Thoracic aorta (tissue), 2 donors: Measurements from ENCODE around the gene ZC3H18. TPM values are rescaled to one million over a fixed set of nuclear protein-coding genes. Genes with fewer than 3 reads are reported as not detected.

ENCODE experiments used
- ATAC-seq: fragments of 150-250 bp; one replicate; pipeline ENCODE4 v1.8.0; 2017; ENCODE audit warnings: low read depth; ENCODE audit not compliant: insufficient number of reproducible peaks, low FRiP score
- DNase-seq: peaks from one replicate; pipeline ENCODE4 v3.0.0-alpha.2; 2020; ENCODE audit warnings: low spot score
- H3K27ac ChIP-seq, 2 donors: fragments of 200-600 bp; sonication (generic); 1 replicate in 1 of 2; 2 replicates in 1 of 2; pipeline ENCODE4 v1.5.1; 2016; ENCODE audit warnings: mild to moderate bottlenecking in 2 of 2, moderate library complexity in 2 of 2
- H3K27me3 ChIP-seq: fragments of 200-600 bp; sonication (generic); replicated peaks from 2 replicates; pipeline ENCODE4 v1.6.0; 2016; ENCODE audit warnings: mild to moderate bottlenecking; ENCODE audit not compliant: insufficient read depth
- H3K36me3 ChIP-seq: fragments of 200-600 bp; sonication (generic); one replicate; pipeline ENCODE4 v1.5.1; 2016
- H3K4me1 ChIP-seq, 2 donors: fragments of 200-600 bp; sonication (generic); 1 replicate in 1 of 2; 2 replicates in 1 of 2; pipeline versions ENCODE4 v1.5.1 to v1.6.0; 2016; ENCODE audit warnings: low read depth in 2 of 2, mild to moderate bottlenecking in 1 of 2; ENCODE audit not compliant: control insufficient read depth in 1 of 2
- H3K4me3 ChIP-seq: fragments of 200-600 bp; sonication (generic); 2 replicates; pipeline ENCODE4 v1.5.1; 2016; ENCODE audit warnings: mild to moderate bottlenecking
- H3K9me3 ChIP-seq: fragments of 200-600 bp; sonication (generic); 2 replicates; pipeline ENCODE4 v1.5.1; 2016
- CTCF ChIP-seq: fragments of 200-600 bp; sonication (generic); IDR thresholded peaks from one replicate; pipeline ENCODE4 v1.5.1; 2019; ENCODE audit warnings: antibody characterized with exemption
- total RNA-seq, 2 donors: library from RNA; depleted of rRNA; stranded (reverse); fragments of >200 nt; gene quantifications; one replicate each; pipeline versions ENCODE4 v1.1.0 to v1.2.3, GENCODE V29; 2016

Gene ZC3H18
- total RNA-seq, 2 donors from 2014 or later = 21.8 to 30.3 TPM

DNA sequence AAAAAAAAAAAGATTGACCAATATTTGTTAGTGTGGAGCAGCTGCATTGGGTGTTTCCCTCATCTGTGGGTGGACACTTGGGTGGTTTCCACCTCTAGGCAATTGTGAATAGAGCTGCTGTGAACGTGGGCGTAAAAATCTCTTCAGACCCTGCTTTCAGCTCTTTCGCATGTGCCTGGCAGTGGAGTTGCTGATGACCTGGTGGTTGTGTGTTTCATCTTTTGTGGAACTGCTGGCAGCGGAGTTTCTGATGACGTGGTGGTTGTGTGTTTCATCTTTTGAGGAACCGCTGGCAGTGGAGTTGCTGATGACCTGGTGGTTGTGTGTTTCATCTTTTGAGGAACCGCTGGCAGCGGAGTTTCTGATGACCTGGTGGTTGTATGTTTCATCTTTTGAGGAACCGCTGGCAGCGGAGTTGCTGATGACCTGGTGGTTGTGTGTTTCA lies 21.4 kb downstream of the ZC3H18 start:
- Histone ChIP-seq H3K27me3 (no peaks in the 10 kb centered on the region), H3K27ac (no peak overlapping the region), H3K4me3 (no peak overlapping the region), H3K4me1 (no peaks in the 10 kb centered on the region), H3K9me3 (no peaks in the 10 kb centered on the region), H3K36me3 (peaks cover 26% of the 10 kb centered on the region)
- DNase-seq = no peak
- TF ChIP-seq CTCF = no peak
- no peak for ATAC-seq

GRCh38 chr16:88593061-88593460 lies 22.9 kb downstream of the ZC3H18 start:
- no peaks in the 10 kb centered on the region for H3K4me1 ChIP-seq
- no peaks in the 10 kb centered on the region for H3K9me3 ChIP-seq
- no peak overlapping the region for H3K27ac ChIP-seq
- no peak for DNase-seq
- ATAC-seq = no peak
- peaks cover 13% of the 10 kb centered on the region for H3K36me3 ChIP-seq
- no peaks in the 10 kb centered on the region for H3K27me3 ChIP-seq
- H3K4me3 ChIP-seq = no peak overlapping the region
- TF ChIP-seq CTCF = no peak

- H3K4me1 ChIP-seq = no peaks in the 10 kb centered on the region
- H3K36me3 ChIP-seq = peaks cover 9% of the 10 kb centered on the region
- no peaks in the 10 kb centered on the region for H3K27me3 ChIP-seq
- no peak overlapping the region for H3K4me3 ChIP-seq
- no peak overlapping the region for H3K27ac ChIP-seq
- TF ChIP-seq CTCF = no peak
- no peak for DNase-seq
- ATAC-seq = no peak
- H3K9me3 ChIP-seq = no peaks in the 10 kb centered on the region
Observed at GRCh38 chr16:88593489-88593888, 23.3 kb downstream of the ZC3H18 start.

GRCh38 chr16:88593910-88594309 lies 23.7 kb downstream of the ZC3H18 start:
- no peaks in the 10 kb centered on the region for H3K27me3 ChIP-seq
- no peaks in the 10 kb centered on the region for H3K4me1 ChIP-seq
- peaks cover 10% of the 10 kb centered on the region for H3K36me3 ChIP-seq
- TF ChIP-seq CTCF = no peak
- no peak overlapping the region for H3K27ac ChIP-seq
- ATAC-seq = no peak
- no peaks in the 10 kb centered on the region for H3K9me3 ChIP-seq
- H3K4me3 ChIP-seq = no peak overlapping the region
- DNase-seq = no peak

GRCh38 chr16:88595101-88595500 lies 24.9 kb downstream of the ZC3H18 start:
- Histone ChIP-seq H3K9me3 (no peaks in the 10 kb centered on the region), H3K27me3 (no peaks in the 10 kb centered on the region), H3K27ac (no peak overlapping the region), H3K4me1 (no peaks in the 10 kb centered on the region), H3K4me3 (no peak overlapping the region), H3K36me3 (peaks cover 15% of the 10 kb centered on the region)
- DNase-seq (no peak), ATAC-seq (no peak)
- no peak for TF ChIP-seq CTCF
